Embryonic facial prominence (tissue), 1 donor: ENCODE data around the gene HPGDS.
"Not testable (repeated sequence)": the region's sequence is repeated elsewhere in the genome, so short reads cannot be mapped to it uniquely, and the experiment has no call there.

Experiments used
- DNase-seq: peaks from one replicate; pipeline ENCODE4 v3.0.0-alpha.2; 2016; ENCODE audit errors: extremely low spot score

The HPGDS gene

GRCh38 chr4:94342694-94343093 lies at the start of gene HPGDS:
Gene HPGDS, minus strand, starts transcription at chr4:94342836. Its CDS starts 8,207 bp downstream, at chr4:94334629.
- no peak for DNase-seq

- no peak for DNase-seq
Measured at GRCh38 chr4:94390804-94391410, 48.3 kb upstream of the HPGDS start.

GRCh38 chr4:94389595-94390267 lies 47.1 kb upstream of the HPGDS start:
- no peak for DNase-seq

GRCh38 chr4:94387965-94388364 lies 45.3 kb upstream of the HPGDS start:
- not testable (repeated sequence) for DNase-seq

GRCh38 chr4:94385452-94385851 lies 42.8 kb upstream of the HPGDS start:
- not testable (repeated sequence) for DNase-seq

- not testable (repeated sequence) for DNase-seq
Measured at GRCh38 chr4:94382891-94383290, 40.3 kb upstream of the HPGDS start.

GRCh38 chr4:94378047-94378446 lies 35.4 kb upstream of the HPGDS start:
- no peak for DNase-seq

GRCh38 chr4:94377294-94377693 lies 34.7 kb upstream of the HPGDS start:
- DNase-seq = no peak

GRCh38 chr4:94375364-94375763 lies 32.7 kb upstream of the HPGDS start:
- DNase-seq = no peak

GRCh38 chr4:94373752-94374151 lies 31.1 kb upstream of the HPGDS start:
- DNase-seq = no peak

- no peak for DNase-seq
Measured at GRCh38 chr4:94372991-94373390, 30.4 kb upstream of the HPGDS start.

GRCh38 chr4:94372228-94372978 lies 29.8 kb upstream of the HPGDS start:
- DNase-seq = no peak

GRCh38 chr4:94371290-94371689 lies 28.7 kb upstream of the HPGDS start:
- no peak for DNase-seq

- no peak for DNase-seq
Measured at GRCh38 chr4:94370533-94371254, 28.1 kb upstream of the HPGDS start.

GRCh38 chr4:94369046-94369445 lies 26.4 kb upstream of the HPGDS start:
- no peak for DNase-seq

- DNase-seq = no peak
Measured at GRCh38 chr4:94368459-94368858, 25.8 kb upstream of the HPGDS start.

GRCh38 chr4:94365304-94365703 lies 22.7 kb upstream of the HPGDS start:
- DNase-seq = no peak

- DNase-seq = no peak
Measured at GRCh38 chr4:94364527-94364926, 21.9 kb upstream of the HPGDS start.

GRCh38 chr4:94363136-94363655 lies 20.6 kb upstream of the HPGDS start:
- DNase-seq = no peak

GRCh38 chr4:94359838-94360237 lies 17.2 kb upstream of the HPGDS start:
- DNase-seq = no peak

GRCh38 chr4:94359221-94359620 lies 16.6 kb upstream of the HPGDS start:
- DNase-seq = no peak

- no peak for DNase-seq
Measured at GRCh38 chr4:94358101-94358500, 15.5 kb upstream of the HPGDS start.
